GM19452 (cell line): ENCODE results near the gene NOVA1.
"Not testable (repeated sequence)": the region's sequence is repeated elsewhere in the genome, so short reads cannot be mapped to it uniquely, and the experiment has no call there.

Source experiments
- ATAC-seq: cut with Tn5 transposase; IDR thresholded peaks from one replicate; pipeline ENCODE4 v1.9.1; 2021; ENCODE audit not compliant: unreplicated experiment

Gene NOVA1

DNA sequence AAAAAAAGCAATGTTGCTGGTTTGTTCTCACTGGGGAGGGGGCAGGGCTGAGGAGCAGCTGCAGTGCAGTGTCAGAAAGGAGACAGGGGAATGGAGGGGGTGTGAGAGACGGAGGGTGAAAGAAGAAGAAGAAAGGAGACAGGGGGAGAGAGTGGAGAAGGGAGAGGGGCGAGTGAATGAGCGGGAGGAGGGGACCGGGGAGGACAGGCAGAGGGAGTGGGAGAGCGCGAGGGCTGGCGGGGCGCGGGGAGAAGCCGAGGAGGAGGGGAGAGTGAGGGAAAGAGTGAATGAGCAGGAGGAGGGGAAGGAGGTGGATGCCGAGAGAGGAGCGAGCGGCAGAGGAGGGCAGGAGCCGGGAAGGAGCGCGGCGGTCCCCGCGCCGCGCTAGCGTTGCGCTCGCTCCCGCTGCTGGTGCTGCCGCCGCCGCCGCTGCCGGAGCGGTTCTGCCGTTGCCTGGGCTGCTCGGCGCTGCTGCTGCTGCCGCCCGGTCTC is at the start of gene NOVA1:
TSS of gene NOVA1 (minus strand) at position 445 of the 492 bp plus-strand sequence. CDS start 597 bp downstream, outside the sequence.
- no peak for ATAC-seq

- ATAC-seq = not testable (repeated sequence)
Measured at GRCh38 chr14:26645057-26645456, 47.2 kb upstream of the NOVA1 start.

- ATAC-seq = no peak
Measured at GRCh38 chr14:26636561-26636960, 38.7 kb upstream of the NOVA1 start.

DNA sequence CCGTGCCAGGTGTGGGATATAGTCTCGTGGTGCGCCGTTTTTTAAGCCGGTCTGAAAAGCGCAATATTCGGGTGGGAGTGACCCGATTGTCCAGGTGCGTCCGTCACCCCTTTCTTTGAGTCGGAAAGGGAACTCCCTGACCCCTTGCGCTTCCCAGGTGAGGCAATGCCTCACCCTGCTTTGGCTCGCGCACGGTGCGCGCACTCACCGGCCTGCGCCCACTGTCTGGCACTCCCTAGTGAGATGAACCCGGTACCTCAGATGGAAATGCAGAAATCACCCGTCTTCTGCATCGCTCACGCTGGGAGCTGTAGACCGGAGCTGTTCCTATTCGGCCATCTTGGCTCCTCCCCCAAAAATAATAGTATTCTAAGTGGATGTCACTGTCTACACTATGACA is 37.1 kb upstream of the NOVA1 start:
- ATAC-seq = not testable (repeated sequence)

- no peak for ATAC-seq
Measured at GRCh38 chr14:26626256-26626655, 28.4 kb upstream of the NOVA1 start.

GRCh38 chr14:26622611-26623010 is 24.8 kb upstream of the NOVA1 start:
- ATAC-seq = no peak

GRCh38 chr14:26621807-26622560 is 24.2 kb upstream of the NOVA1 start:
- no peak for ATAC-seq

- no peak for ATAC-seq
Measured at GRCh38 chr14:26621364-26621763, 23.5 kb upstream of the NOVA1 start.

DNA sequence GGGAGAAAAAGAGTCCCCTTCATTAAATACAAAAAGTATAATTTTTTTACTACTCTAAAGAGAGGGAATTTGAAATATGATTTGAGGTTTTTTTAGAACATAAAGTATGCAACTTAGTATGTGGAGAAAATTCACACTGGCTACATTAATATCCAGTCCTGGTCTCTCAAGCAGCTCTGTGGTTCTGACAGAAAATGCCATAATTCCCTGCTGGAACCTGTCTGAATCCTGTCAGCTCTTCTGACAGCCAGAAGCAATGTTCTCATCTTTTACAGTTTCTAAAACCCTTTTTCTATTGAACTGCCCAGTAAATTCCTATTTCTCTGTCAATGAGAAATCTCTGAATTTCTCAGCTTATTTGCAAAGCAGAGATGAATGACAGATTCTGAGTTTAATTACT is 13.4 kb upstream of the NOVA1 start:
- no peak for ATAC-seq

GRCh38 chr14:26606729-26607312 is 9.0 kb upstream of the NOVA1 start:
- no peak for ATAC-seq

GRCh38 chr14:26605602-26606001 is 7.8 kb upstream of the NOVA1 start:
- no peak for ATAC-seq

- ATAC-seq = no peak
Measured at GRCh38 chr14:26602902-26603301, 5.1 kb upstream of the NOVA1 start.

- ATAC-seq = no peak
Measured at GRCh38 chr14:26601856-26602255, 4.0 kb upstream of the NOVA1 start.

- no peak for ATAC-seq
Measured at GRCh38 chr14:26599291-26599690, 1.5 kb upstream of the NOVA1 start.

- ATAC-seq = no peak
Measured at GRCh38 chr14:26598672-26599131, 869 bp upstream of the NOVA1 start.

DNA sequence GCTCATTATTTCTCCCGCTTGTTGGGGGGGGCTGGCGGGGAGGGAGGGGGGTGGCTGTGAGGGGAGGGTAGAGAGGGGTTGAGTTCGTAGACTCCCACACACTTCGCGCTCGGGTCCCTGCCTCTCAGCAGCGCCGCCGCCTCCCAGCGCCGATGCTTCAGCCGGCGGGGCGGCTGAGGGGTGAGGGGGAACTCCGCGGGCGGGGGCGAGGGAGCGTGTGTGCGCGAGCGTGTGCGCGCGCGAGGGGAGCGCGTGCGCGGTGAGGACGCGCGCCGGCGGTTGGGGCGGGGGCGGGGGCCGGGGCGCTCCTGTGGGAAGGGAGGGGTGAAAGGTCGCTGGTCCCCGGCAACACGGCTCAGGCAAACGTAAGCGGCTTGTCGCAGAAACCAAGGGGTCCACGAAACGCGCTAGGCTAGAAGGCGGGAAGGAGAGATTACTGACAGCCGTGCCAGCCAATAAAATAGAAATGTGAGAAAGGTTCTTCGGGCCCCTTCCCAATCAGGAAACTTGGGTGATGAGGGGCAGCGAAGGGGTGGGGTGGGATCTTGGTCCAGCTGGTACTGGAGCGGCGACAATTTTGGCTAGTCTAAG is 343 bp upstream of the NOVA1 start:
- no peak for ATAC-seq

DNA sequence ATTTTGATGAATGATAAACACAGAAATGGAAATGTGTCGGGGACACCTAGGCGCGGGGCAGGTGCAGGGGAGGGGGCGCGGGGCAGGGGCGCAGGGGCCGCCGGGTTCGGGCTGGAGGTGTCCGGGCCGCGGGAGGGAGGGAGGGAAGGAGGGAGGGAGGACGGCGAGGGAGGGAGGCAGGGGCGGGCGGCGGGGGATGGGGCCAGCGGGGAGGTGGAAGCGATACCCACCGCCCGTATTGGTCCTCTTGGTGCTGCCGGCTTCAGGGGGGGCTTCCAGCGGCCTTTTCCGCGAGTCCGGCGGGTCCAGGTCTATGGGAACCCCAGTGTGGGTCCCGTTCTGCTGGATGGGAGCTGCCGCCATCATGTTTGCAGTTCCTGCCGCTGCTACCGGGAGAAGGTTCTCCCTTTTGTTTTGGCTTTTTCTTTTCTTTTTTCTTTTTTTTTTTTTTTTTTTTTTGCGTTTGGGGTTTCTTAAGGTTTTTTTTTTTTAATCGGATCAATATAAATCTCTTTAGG is 703 bp downstream of the NOVA1 start:
- no peak for ATAC-seq

GRCh38 chr14:26596543-26597061 is 1.2 kb downstream of the NOVA1 start:
- no peak for ATAC-seq

DNA sequence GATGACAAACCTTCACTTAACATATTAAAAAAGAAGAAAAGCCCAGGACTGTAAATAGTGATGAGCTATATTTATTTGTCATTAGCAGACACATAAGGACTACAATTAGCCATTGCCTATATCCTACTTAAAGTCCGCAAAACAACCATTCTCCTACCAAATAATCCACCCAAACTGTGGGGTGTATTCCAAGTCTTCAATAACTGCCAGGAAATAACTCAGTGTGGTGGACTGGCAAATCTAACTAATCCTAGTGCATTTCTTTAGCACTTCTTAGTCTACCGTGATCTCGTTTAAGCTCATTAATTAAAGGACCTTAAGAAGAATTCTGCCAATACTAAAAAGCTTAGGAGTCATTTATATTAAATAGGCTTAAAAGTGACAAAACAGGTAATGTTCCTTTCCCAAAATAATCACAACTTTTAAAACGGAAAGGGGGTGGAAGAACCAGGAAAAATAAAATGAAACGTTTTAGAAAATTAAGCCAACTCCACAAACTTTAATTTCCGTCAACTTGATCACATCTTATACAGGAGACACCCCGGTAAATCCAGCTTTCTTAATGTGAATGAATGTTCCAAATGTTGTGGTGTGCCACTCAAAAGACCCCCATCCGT is 1.8 kb downstream of the NOVA1 start:
- no peak for ATAC-seq

GRCh38 chr14:26594756-26595545 is 2.9 kb downstream of the NOVA1 start:
- ATAC-seq = no peak
